Sigmoid colon (tissue), 4 donors: Measurements from ENCODE around the gene MMP17.

Source experiments
- EP300 ChIP-seq, 4 donors: sonication (generic); formaldehyde crosslinking; IDR thresholded peaks; one replicate each; pipeline ENCODE4 v1.6.1; 2017; ENCODE audit warnings: antibody characterized with exemption in 4 of 4
- POLR2A ChIP-seq, 2 donors: fragments of 450-650 bp; IDR thresholded peaks; one replicate each; pipeline ENCODE4 v1.6.1; 2016; ENCODE audit warnings: antibody characterized with exemption in 2 of 2, mild to moderate bottlenecking in 2 of 2, moderate library complexity in 2 of 2
- POLR2AphosphoS5 ChIP-seq, 4 donors: sonication (generic); formaldehyde crosslinking; IDR thresholded peaks; one replicate each; pipeline ENCODE4 v1.6.1; 2017; ENCODE audit warnings: antibody characterized with exemption in 4 of 4
- TF ChIP-seq, protein P1 (sequence below), 4 experiments: fragments of 450-650 bp in 3 of 4; fragments of 200-600 bp in 1 of 4; IDR thresholded peaks; one replicate each; pipeline ENCODE4 v1.5.1; 2016 to 2019; ENCODE audit warnings: antibody characterized with exemption in 4 of 4, mild to moderate bottlenecking in 3 of 4, moderate library complexity in 2 of 4

DNA sequence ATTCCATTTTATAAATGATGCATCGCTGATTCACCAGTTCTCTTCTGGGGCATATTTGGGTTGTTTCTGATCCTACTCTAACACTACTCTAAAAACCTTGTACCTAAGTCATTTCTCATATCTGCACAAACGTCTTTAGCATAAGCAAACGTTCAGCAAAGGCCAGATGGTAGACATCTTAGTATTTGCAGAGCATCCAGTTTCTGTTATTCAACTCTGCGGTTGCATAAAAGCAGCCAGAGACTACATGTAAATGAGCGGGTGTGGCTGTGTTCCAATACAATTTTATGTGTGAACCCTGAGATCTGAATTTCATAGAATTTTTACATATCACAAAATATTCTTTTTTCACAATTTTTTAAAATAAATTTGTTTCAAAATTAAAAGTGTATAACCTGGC lies 22.8 kb upstream of the MMP17 start:
- TF ChIP-seq POLR2AphosphoS5 (IDR thresholded peaks at IDR 0.05) (no peak), POLR2A (IDR thresholded peaks at IDR 0.05) (no peak), EP300 (IDR thresholded peaks at IDR 0.05) (no peak)
- TF ChIP-seq, protein P1, sequence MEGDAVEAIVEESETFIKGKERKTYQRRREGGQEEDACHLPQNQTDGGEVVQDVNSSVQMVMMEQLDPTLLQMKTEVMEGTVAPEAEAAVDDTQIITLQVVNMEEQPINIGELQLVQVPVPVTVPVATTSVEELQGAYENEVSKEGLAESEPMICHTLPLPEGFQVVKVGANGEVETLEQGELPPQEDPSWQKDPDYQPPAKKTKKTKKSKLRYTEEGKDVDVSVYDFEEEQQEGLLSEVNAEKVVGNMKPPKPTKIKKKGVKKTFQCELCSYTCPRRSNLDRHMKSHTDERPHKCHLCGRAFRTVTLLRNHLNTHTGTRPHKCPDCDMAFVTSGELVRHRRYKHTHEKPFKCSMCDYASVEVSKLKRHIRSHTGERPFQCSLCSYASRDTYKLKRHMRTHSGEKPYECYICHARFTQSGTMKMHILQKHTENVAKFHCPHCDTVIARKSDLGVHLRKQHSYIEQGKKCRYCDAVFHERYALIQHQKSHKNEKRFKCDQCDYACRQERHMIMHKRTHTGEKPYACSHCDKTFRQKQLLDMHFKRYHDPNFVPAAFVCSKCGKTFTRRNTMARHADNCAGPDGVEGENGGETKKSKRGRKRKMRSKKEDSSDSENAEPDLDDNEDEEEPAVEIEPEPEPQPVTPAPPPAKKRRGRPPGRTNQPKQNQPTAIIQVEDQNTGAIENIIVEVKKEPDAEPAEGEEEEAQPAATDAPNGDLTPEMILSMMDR (IDR thresholded peaks at IDR 0.05), result no peak
